ENCODE results near the gene DAB1.

The DAB1 gene

DNA sequence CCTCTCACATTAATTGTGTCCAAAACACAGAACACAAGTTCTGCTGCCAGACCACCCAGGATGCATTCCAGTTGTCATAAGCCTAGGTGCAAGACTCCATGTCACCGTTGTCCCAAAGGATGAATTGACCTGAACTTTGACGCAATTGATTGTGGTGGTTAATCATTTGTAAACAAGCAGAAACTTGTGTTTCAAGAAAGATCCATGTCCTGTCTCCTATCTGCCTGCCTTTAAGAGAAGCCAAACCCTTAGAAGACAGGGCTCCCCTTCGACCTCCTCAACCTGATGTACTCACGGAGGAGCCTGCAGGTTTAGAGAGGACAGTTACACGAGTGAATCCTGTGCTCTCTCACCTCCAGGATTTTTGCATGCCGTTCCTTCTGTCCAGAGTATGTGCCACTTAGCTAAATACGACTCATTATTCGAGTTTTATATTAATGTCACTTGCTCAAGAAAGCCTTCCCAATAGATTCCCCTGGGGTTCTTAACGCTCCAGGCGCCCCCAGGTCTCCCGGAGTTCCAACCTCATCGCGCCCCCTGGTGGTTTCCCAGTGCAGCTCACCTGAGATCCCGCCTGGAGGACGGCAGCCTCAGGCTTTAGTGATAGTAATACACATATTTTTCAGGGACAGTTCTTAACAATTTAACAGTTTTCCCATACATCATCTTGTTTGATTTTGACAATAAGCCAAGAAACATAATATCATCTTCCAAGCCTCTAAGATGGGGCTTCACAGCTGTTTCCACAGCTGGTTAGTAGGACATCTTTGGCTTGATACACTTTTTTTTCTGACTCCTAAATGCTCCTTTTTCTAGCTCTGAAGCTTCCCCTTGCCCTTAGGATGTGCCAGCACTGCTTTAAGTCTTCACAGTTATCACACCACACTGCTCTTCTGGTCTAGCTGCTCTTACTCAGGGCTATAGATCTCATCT, 455.7 kb downstream of the DAB1 start:
- peak; percentile 34 for DNase-seq

GRCh38 chr1:56967355-56967754, 456.5 kb downstream of the DAB1 start:
- no peak for DNase-seq

GRCh38 chr1:56966698-56966999, 457.2 kb downstream of the DAB1 start:
- no peak for DNase-seq

DNA sequence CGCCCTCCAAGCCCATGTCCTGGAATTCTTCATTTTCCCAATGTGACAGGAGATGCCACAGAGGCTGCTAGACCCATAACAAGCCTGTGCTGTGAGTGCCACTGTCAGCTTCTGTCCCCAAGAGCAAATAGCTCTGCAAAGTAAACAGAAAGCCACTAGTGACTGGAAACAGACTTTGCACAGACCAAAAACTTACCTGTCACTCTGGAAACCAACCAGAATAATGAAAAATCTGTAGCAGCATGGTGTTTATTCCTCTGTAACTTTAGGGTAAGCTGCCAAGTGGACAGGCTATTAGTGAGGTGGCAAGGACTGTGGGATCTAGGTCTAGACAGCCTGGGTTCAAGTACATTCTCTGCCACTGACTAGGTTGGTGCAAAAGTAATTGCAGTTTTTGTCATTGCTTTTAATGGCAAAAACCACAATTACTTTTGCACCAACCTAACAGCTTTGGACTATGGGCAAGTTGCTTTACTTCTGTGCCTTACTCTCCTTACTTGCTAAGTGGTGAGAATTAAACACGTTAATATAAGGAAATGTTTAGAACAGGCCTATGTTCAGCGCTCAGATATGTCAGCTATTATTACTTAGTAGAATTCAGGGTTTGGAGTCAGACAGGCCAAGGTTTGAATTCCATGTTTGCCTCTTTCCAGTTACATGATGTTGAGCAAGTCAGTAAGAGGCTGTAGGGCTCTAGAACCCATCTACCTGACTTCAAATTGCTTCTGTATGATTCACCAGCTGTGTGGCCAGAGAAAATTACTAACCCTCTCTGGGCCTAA, 457.8 kb downstream of the DAB1 start, which contains the start of gene C8B:
Gene C8B (minus strand): TSS at position 100 of the 782 bp plus-strand sequence. CDS start 67 bp downstream, at position 33.
- DNase-seq, result no peak

DNA sequence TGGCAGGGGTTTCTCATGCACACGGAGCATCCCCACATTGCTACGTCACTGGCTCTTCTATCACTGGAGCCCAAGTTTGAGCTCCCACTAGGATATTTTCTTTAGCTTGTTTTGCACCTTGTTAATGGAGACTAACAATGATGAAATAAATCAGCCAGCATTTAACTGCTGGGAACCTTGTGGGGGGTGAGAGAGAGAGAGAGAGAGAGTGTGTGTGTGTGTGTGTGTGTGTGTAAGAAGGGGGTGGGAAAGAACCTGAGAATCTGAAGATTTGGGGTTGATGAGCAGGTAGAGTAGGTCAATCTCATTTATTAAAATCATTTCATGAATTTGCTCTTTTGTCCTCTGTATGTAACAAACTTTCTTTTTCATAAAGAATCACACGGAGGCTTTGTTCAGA, 458.7 kb downstream of the DAB1 start:
- DNase-seq, result no peak

- no peak for DNase-seq
These were observed 459.4 kb downstream of the DAB1 start for GRCh38 chr1:56964349-56965017.

- DNase-seq, result no peak
These were observed 460.2 kb downstream of the DAB1 start for GRCh38 chr1:56963667-56964066.

GRCh38 chr1:56961426-56961825, 462.4 kb downstream of the DAB1 start:
- DNase-seq, result no peak

DNA sequence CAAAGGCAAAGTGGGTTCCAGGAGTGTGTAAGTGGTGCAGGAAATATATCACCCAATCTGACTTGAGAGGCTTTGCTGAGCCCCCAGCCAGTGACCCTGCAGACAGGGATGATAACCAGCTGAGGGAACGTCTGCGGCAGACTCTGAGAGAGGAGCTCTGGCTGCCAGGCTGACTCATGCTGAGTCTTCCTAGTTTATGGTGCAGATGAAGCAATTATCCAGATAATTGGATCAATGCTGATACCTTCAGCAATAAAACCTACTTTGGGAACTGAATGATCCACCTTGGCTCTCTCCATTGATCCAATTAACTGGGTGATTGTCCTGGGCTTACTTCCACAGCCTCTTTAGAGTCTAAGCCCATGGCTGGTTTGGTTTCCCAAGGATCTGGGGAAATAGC, 465.3 kb downstream of the DAB1 start:
- no peak for DNase-seq

GRCh38 chr1:56957931-56958330, 465.9 kb downstream of the DAB1 start:
- no peak for DNase-seq

DNA sequence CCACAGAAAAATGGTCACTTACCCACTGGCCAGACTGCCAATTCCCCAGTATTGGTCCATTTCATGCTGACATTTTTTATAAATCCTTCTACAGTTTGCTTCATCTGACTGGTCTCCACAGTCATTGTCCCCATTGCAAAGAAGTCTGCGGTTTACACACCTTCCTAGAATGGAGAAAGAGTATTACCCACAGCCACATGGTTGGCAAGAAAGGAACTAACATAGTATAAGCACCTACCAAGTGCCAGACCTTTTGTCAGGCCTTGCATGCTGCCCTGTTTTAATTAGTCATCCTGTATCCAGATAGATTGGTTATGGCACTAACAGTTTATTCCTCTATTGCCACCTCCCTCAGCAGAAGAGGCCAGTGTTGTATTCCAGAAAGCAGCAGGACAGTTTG, 469.2 kb downstream of the DAB1 start:
- DNase-seq, result no peak

DNA sequence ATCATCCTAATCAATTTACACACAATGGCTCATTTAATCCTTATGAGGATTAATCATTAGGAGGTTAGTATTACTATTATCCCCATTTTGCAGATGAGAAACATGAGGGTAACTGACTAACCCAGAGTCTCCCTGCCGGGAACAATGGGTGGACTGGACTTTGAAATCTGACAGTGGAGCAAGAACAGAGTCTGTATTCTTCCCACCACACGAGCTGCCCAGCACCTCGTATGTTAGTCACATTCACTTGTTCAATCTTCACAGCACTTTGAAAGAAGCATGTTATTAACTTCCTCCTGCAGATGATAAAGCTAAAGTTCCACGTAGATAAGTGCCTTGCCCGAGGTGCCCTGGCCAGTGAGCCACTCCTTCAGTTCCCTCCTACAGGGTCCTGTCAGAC, 470.5 kb downstream of the DAB1 start:
- no peak for DNase-seq

DNA sequence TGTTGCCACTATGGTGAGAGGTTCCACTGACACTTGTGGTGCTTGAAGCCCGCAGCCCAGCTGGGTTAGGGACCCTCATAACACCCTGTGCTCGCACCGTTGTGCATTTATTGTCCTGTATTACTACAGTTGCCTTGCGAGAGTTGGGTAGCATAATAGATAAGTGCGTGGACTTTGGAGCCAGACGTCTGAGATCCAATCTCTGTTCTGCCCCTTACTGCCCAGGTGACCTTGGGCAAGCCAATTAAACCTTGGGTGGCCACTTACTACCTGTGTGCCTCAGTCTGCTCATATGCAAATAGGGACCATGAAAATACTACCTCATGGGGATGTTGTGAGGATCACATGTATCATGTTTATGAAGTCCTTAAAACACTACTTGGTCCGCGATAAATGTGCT, 471.4 kb downstream of the DAB1 start:
- no peak for DNase-seq

- DNase-seq, result no peak
These were observed 475.3 kb downstream of the DAB1 start for GRCh38 chr1:56948403-56949023.
